Measurements from ENCODE around the gene HVCN1.

The HVCN1 gene

GRCh38 chr12:110613771-110614684 is 74.9 kb downstream of the HVCN1 start, which contains the start of gene TCTN1:
Gene TCTN1, plus strand, starts transcription at chr12:110614129. Its CDS starts 54 bp downstream, at chr12:110614183.
- DNase-seq: peak; percentile 96 to 97 (median 97)

GRCh38 chr12:110613071-110613770 is 75.7 kb downstream of the HVCN1 start:
- DNase-seq: no peak

- DNase-seq: no peak
Measured at GRCh38 chr12:110606253-110606611, 82.7 kb downstream of the HVCN1 start.

- peak; percentile 72 to 80 (median 77) for DNase-seq
Measured at GRCh38 chr12:110602085-110602814, 86.7 kb downstream of the HVCN1 start.

- peak; percentile 77 to 92 (median 90) for DNase-seq
Measured at GRCh38 chr12:110600254-110600653, 88.7 kb downstream of the HVCN1 start.

- peak; percentile 48 to 79 (median 73) for DNase-seq
Measured at GRCh38 chr12:110599334-110599733, 89.6 kb downstream of the HVCN1 start.
